LoVo (cell line): ENCODE data around the gene KIRREL1.

Experiments used
- DNase-seq: peaks from one replicate; pipeline ENCODE4 v3.0.0-alpha.2; 2016; ENCODE audit warnings: low spot score

Gene KIRREL1

DNA sequence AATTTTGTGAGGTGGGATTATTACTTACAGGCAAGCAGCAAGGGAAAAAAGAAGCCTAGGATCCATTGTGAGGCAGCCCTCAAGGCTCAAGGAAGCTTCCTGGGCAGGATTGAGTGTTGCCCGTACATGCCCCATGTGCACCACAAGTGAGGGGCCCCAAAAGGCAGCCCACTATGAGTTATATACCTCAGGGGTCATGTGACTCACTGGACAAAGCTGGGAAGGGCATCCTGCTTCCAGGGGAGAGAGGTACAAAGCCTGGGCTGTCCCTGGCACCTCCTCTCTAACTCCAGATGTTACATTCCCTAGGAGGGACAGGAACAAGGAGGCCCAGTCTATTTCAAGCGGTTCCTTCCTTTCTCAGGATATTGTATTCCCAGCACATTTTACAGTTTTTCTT, 153.3 kb downstream of the KIRREL1 start:
- no peak for DNase-seq

DNA sequence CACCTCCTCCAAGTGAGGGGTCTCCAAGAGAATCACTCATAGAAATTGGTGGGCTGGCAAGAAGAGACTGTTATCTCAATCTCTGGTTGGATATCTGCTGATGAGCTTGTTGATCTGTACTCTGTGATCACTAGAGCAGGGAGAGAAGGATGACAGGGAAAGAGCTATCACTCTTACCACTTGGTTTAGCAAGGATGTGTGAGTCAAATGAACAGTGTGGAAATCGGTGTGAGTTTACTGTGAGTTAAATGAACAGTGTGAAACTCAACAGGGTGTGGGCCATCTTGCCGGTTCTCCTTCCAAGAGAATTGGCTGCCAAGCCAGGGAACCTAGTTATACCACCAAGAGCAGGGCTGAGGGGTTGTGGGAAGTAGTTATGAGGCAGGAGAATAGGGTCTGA, 154.0 kb downstream of the KIRREL1 start:
- no peak for DNase-seq

GRCh38 chr1:158147869-158148268, 154.4 kb downstream of the KIRREL1 start:
- DNase-seq: no peak

- no peak for DNase-seq
Observed at GRCh38 chr1:158148468-158148867, 155.0 kb downstream of the KIRREL1 start.

DNA sequence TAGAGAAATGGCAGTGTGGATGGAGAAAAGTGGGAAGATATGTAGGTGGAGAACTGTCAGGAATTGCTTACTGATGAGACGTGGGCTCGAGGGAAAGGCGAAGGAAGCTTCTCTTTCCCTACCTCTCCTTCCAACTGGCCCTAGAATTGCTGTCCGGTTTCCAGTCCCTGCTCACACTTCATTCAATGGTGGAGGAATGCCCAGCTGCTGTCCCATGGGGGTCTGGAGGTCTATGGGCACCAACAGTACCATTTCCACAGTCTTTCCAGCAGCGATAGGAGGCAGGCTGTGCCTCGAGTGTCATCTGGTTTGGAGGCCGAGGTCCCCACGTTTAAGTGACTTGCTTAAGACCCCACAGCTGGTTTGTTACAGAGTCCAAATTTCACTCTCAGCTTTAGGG, 155.7 kb downstream of the KIRREL1 start:
- no peak for DNase-seq
